HepG2 (cell line): ENCODE results near the gene FCER1G. TPM values are rescaled to one million over a fixed set of nuclear protein-coding genes. Genes with fewer than 3 reads are reported as not detected.

Experiments used
- ATAC-seq: fragments of 200-7000 bp; cut with Tn5 transposase; 3 replicates; pipeline ENCODE4 v1.9.1; 2020; ENCODE audit warnings: mild to moderate bottlenecking, moderate library complexity
- BruUV-seq: library from RNA; stranded (reverse); fragments of 400-500 nt; replicated peaks from 2 replicates; lab custom pipeline; 2021; lab: Mats Ljungman, UMichigan
- CTCF ChIA-PET: fragments of 300-600 bp; formaldehyde crosslinking; extraction: SDS; loops from one replicate; lab custom pipeline; 2021; ENCODE audit warnings: low total read pairs, inconsistent platforms, low intra/inter-chr PET ratio; lab: Yijun Ruan, JAX
- POLR2A ChIA-PET: fragments of 350-600 bp; sonication (Branson Sonifier 250); formaldehyde crosslinking; loops from one replicate; lab custom pipeline; 2020; ENCODE audit warnings: antibody characterized with exemption, inconsistent platforms; lab: Yijun Ruan, JAX
- DNase-seq: peaks from one replicate; pipeline ENCODE4 v3.0.0-alpha.2; 2015; ENCODE audit warnings: low spot score
- FAIRE-seq: peaks from 3 replicates; lab custom pipeline; 2011; peaks lifted over from hg19 to GRCh38; lab: Jason Lieb, UNC
- H2AFZ ChIP-seq: one replicate; pipeline ENCODE4 v1.6.1; 2011; ENCODE audit warnings: low read length, inconsistent platforms
- H3K27ac ChIP-seq: fragments of 300-600 bp; 3 replicates; pipeline ENCODE4 v1.8.0; 2011; ENCODE audit warnings: mixed run types, mild to moderate bottlenecking, mixed read lengths, low read length, inconsistent platforms; ENCODE audit not compliant: insufficient read depth; ENCODE audit errors: extremely low read length
- H3K27me3 ChIP-seq, 2 experiments: fragments of 200-600 bp in 1 of 2; 2 replicates in 1 of 2; 3 replicates in 1 of 2; pipeline versions ENCODE4 v1.6.0 to v1.8.0; 2011; ENCODE audit warnings: low read length in 2 of 2, mild to moderate bottlenecking in 2 of 2, moderate library complexity in 2 of 2, inconsistent platforms in 1 of 2; ENCODE audit not compliant: insufficient read depth in 2 of 2, control insufficient read depth in 1 of 2
- H3K36me3 ChIP-seq, 2 experiments: fragments of 200-600 bp in 1 of 2; replicated peaks in 1 of 2; 2 replicates in 1 of 2; 3 replicates in 1 of 2; pipeline versions ENCODE4 v1.5.1 to v1.8.0; 2011; ENCODE audit warnings: low read length in 2 of 2, inconsistent platforms in 1 of 2; ENCODE audit not compliant: insufficient read depth in 2 of 2, control insufficient read depth in 1 of 2
- H3K4me1 ChIP-seq: 2 replicates; pipeline ENCODE4 v1.5.1; 2012; ENCODE audit warnings: low read length, inconsistent platforms; ENCODE audit not compliant: insufficient read depth
- H3K4me2 ChIP-seq: 2 replicates; pipeline ENCODE4 v1.6.0; 2011; ENCODE audit warnings: low read depth, low read length, inconsistent platforms
- H3K4me3 ChIP-seq, 3 experiments: fragments of 200-600 bp in 1 of 3; sonication (generic), shearing (Covaris generic) in 1 of 3; replicated peaks in 1 of 3; 2 replicates each; pipeline ENCODE4 v1.5.1; 2011 to 2016; ENCODE audit warnings: low read length in 3 of 3, inconsistent platforms in 2 of 3, low read depth in 2 of 3, mild to moderate bottlenecking in 2 of 3, control low read depth in 1 of 3, mixed read lengths in 1 of 3; ENCODE audit not compliant: insufficient read depth in 1 of 3
- H3K79me2 ChIP-seq: one replicate; pipeline ENCODE4 v1.6.1; 2011; ENCODE audit warnings: low read length, inconsistent platforms; ENCODE audit not compliant: insufficient read depth
- H3K9ac ChIP-seq: 2 replicates; pipeline ENCODE4 v1.6.0; 2011; ENCODE audit warnings: mild to moderate bottlenecking, low read depth, low read length, inconsistent platforms; ENCODE audit not compliant: insufficient read depth
- H3K9me3 ChIP-seq: 2 replicates; pipeline ENCODE4 v1.5.1; 2012; ENCODE audit warnings: mild to moderate bottlenecking, low read length
- H4K20me1 ChIP-seq: 2 replicates; pipeline ENCODE4 v1.6.0; 2011; ENCODE audit warnings: inconsistent platforms, mild to moderate bottlenecking, low read length, moderate library complexity; ENCODE audit not compliant: insufficient read depth
- AGO2 ChIP-seq: fragments of 200-400 bp; formaldehyde crosslinking; optimal IDR thresholded peaks from 2 replicates; pipeline ENCODE3; 2017; ENCODE audit warnings: mild to moderate bottlenecking, low read depth, low read length, moderate library complexity
- MED13 ChIP-seq: sonication (generic); formaldehyde crosslinking; IDR thresholded peaks from 2 replicates; pipeline ENCODE4 v1.5.0; 2020; ENCODE audit warnings: missing genetic modification reagents
- POLR2AphosphoS5 ChIP-seq: IDR thresholded peaks from 2 replicates; pipeline ENCODE4 v1.6.1; 2012; ENCODE audit warnings: low read depth, low read length
- SKI ChIP-seq: fragments of 450-650 bp; IDR thresholded peaks from one replicate; pipeline ENCODE4 v1.6.1; 2018; ENCODE audit warnings: mild to moderate bottlenecking; ENCODE audit not compliant: partially characterized antibody
- STAT5B ChIP-seq: sonication (generic); formaldehyde crosslinking; IDR thresholded peaks from 2 replicates; pipeline ENCODE4 v1.4.0; 2020; ENCODE audit warnings: missing genetic modification reagents
- ZBTB43 ChIP-seq: sonication (generic); formaldehyde crosslinking; conservative IDR thresholded peaks from 2 replicates; pipeline ENCODE4 v1.4.0; 2020; ENCODE audit warnings: missing genetic modification reagents
- ZNF17 ChIP-seq: sonication (generic); formaldehyde crosslinking; IDR thresholded peaks from 2 replicates; pipeline ENCODE4 v1.5.0; 2020; ENCODE audit warnings: mild to moderate bottlenecking, missing genetic modification reagents
- ZNF800 ChIP-seq: sonication (generic); formaldehyde crosslinking; IDR thresholded peaks from 2 replicates; pipeline ENCODE4 v1.4.0; 2020; ENCODE audit warnings: missing genetic modification reagents
- WGBS: methylation state at CpG from one replicate; pipeline ENCODE4 v1.1.6; 2017; ENCODE audit warnings: low lambda C conversion rate; 5-methylcytosine and 5-hydroxymethylcytosine counted together
- in situ Hi-C: cut with HindIII; loops from 2 replicates; pipeline ENCODE4 v1.10.0; 2017; ENCODE audit warnings: low pct_unique_long_range_greater_than_20kb; ENCODE audit not compliant: extremely low pct_ligation_motif_present
- intact Hi-C: fragments of 100-400 bp; cut with micrococcal nuclease; formaldehyde crosslinking; loops from one replicate; pipeline ENCODE4 v1.10.0; 2022; ENCODE audit not compliant: unreplicated experiment
- polyA plus RNA-seq, 8 experiments: library from polyadenylated mRNA; depleted of rRNA in 3 of 8; stranded (reverse) in 7 of 8; unstranded in 1 of 8; fragments of >200 nt; fragmentation: Illumina TruSeq in 4 of 8; extraction: Trizol in 4 of 8; gene quantifications; 2 replicates each; pipeline versions ENCODE4 v1.2.1 to v1.2.3, GENCODE V29; 2011 to 2016; ENCODE audit warnings: low read depth in 4 of 8, missing spikeins in 1 of 8, mixed read lengths in 1 of 8; ENCODE audit not compliant: insufficient read depth in 1 of 8
- total RNA-seq, 5 experiments: library from RNA; depleted of rRNA; stranded (reverse); fragments of >200 nt; fragmentation: Illumina TruSeq; extraction: Trizol; gene quantifications; 2 replicates each; pipeline ENCODE4 v1.2.3, GENCODE V29; 2016; ENCODE audit warnings: low read depth in 1 of 5
- TF ChIP-seq, protein P1 (sequence below): sonication (generic); formaldehyde crosslinking; IDR thresholded peaks from 2 replicates; pipeline ENCODE4 v1.5.0; 2020; ENCODE audit warnings: mild to moderate bottlenecking, low read depth, missing genetic modification reagents, borderline replicate concordance
- TF ChIP-seq, protein P2 (sequence below): IDR thresholded peaks from 2 replicates; pipeline ENCODE4 v1.6.1; 2016; ENCODE audit warnings: missing biosample characterization, missing genetic modification reagents, low read depth
- TF ChIP-seq, protein P3 (sequence below), 2 experiments: fragments of 450-650 bp in 1 of 2; sonication (generic) in 1 of 2; formaldehyde crosslinking; IDR thresholded peaks; 2 replicates each; pipeline versions ENCODE4 v1.5.0 to v1.8.0; 2020 to 2022; ENCODE audit warnings: mild to moderate bottlenecking in 1 of 2, missing genetic modification reagents in 1 of 2

Gene FCER1G
- total and polyA plus RNA-seq, 2 of the 13 experiments (the other 11 are each of a cell fraction or from before 2014, with no cell fraction given), result 1.3 to 6.4 TPM

DNA sequence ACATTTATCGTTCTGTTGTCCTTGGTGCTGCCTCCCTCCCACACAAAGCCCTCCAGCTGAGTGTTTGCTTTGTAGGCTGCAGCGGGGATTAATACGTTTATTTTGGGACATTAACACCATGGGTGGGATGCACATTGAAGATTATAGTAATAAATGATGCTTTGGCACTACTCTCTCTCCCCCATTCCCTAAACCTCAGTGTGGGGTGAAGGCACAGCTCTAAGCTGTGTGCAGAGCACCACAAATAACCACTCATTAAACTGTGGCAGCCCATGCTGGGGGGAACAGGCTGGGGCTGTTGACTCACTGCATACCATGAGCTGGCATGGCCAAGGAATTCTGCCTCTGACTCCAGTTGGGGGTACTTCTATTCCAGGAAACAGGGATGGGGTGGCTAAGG lies 51.1 kb downstream of the FCER1G start:
- CTCF ChIA-PET, result no interaction called here
- BruUV-seq, result no TSS peak
- Histone ChIP-seq H3K27ac (no peak overlapping the region), H3K4me1 (peaks cover 7% of the 10 kb centered on the region), H3K9ac (no peak overlapping the region), H3K4me3 (no peak overlapping the region), H2AFZ (no peak overlapping the region), H3K27me3 (no peaks in the 10 kb centered on the region; a peak in 1 of 5 replicates), H3K9me3 (no peaks in the 10 kb centered on the region), H3K36me3 (no peaks in the 10 kb centered on the region), H3K4me2 (no peak overlapping the region), H3K79me2 (no peaks in the 10 kb centered on the region), H4K20me1 (no peaks in the 10 kb centered on the region)
- 38% methylated on average over 3 of the region's 3 CpGs for WGBS
- TF ChIP-seq SKI (no peak), POLR2AphosphoS5 (no peak), MED13 (no peak), AGO2 (no peak), ZNF800 (CRISPR knock-in tag) (no peak), ZBTB43 (no peak), ZNF17 (CRISPR knock-in tag) (no peak), STAT5B (CRISPR knock-in tag) (no peak)
- TF ChIP-seq, protein P1, sequence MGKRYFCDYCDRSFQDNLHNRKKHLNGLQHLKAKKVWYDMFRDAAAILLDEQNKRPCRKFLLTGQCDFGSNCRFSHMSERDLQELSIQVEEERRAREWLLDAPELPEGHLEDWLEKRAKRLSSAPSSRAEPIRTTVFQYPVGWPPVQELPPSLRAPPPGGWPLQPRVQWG (CRISPR knock-in tag), result no peak
- TF ChIP-seq, protein P2, sequence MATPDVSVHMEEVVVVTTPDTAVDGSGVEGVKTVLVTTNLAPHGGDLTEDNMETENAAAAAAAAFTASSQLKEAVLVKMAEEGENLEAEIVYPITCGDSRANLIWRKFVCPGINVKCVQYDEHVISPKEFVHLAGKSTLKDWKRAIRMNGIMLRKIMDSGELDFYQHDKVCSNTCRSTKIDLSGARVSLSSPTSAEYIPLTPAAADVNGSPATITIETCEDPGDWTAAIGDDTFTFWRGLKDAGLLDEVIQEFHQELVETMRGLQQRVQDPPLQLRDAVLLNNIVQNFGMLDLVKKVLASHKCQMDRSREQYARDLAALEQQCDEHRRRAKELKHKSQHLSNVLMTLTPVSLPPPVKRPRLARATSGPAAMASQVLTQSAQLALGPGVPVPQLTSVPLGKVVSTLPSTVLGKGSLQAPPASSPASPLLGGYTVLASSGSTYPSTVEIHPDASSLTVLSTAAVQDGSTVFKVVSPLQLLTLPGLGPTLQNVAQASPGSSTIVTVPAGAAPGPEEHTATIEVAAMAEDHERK (CRISPR knock-in tag), result no peak
- TF ChIP-seq, protein P3, sequence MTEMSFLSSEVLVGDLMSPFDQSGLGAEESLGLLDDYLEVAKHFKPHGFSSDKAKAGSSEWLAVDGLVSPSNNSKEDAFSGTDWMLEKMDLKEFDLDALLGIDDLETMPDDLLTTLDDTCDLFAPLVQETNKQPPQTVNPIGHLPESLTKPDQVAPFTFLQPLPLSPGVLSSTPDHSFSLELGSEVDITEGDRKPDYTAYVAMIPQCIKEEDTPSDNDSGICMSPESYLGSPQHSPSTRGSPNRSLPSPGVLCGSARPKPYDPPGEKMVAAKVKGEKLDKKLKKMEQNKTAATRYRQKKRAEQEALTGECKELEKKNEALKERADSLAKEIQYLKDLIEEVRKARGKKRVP (CRISPR knock-in tag; IDR thresholded peaks at IDR 0.05), result no peak
- in situ Hi-C loops, result no loop called here
- no peak for FAIRE-seq
- intact Hi-C loops, result no loop called here
- DNase-seq, result no peak
- no peak; the same call in 2 of the 3 replicates for ATAC-seq
- POLR2A ChIA-PET, result interaction anchor here (1.4 kb wide), 1 partner anchor 27 kb away, joined by 3 read pairs; no protein-coding TSS in a partner anchor
